Stimulated activated CD4-positive, alpha-beta T cell treated with anti-CD3 and anti-CD28 coated beads, Interleukin-1b, Interleukin-23, amount 100 ng/mL, for 1 hour (primary cell): ENCODE data around the gene MED16.
A peak's percentile ranks its signal among the peaks of the same experiment; 100 is the strongest.
"Not testable (repeated sequence)": the region's sequence is repeated elsewhere in the genome, so short reads cannot be mapped to it uniquely, and the experiment has no call there.

Experiments
- DNase-seq, 2 donors: peaks; one replicate each; pipeline ENCODE4 v3.0.0-alpha.2; 2020; ENCODE audit warnings: low read depth in 2 of 2

The MED16 gene

DNA sequence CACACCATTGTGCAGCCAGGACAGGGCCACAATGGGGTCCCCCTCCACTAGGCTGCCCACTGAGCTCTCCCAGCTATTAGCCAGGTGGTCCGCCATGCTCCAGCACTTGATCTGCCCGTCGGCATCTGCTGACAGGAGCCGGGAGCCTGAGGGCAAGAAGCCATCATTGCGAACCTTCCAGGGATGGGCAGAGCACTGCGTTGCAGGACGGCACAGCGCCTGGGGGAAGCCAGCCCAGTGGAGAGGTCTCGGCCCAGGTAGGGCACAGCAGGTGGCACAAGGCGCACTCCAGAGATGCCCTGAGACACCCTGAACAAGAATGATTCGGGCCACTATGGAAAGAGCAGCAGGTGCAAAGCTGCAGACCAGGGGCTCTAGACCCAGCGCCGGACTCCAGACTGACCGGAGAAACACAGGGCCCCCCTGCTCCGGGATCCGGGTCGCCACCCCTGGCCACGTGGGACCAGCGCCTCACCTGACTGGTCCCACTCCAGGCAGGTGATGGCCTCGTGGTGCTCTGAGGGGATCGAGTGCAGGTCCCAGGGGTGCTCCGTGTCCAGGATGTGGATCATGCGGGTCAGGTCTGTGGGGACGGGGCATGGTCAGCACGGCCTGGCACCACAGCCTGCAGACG is 3.2 kb downstream of the MED16 start:
- no peak for DNase-seq

DNA sequence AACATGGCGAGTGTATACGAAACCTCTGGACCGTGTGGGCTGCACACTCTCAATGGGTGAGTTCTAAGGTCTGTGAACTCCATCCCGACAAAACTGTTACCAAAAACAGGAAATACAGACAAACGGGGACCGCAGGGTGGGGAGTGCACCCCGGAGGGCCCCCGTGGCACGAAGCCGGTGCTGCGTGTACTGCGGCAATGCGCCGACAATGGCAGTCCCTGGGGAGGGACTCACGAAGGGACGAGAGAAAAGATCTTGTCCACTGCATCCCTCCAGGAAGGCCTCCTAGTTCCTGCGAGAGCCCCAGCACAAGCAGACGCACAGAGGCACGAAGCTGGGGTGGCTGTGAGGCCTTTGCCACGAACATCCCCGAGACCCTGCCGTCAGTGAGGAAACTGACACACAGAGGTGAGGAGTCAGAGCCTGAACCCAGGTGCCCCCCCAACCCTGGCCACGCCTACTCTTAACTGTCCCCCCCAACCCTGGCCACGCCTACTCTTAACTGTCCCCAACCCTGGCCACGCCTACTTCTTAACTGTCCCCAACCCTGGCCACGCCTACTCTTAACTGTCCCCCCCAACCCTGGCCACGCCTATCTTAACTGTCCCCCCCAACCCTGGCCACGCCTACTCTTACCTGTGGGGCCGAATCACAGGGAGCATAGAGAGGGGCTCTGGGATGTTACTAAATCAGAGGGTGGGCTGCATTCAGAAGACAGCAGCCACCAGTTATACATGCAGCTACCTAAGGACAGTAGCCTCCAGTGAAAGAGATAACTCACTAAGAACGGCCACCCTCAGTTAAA is 4.2 kb downstream of the MED16 start:
- DNase-seq, result no peak

DNA sequence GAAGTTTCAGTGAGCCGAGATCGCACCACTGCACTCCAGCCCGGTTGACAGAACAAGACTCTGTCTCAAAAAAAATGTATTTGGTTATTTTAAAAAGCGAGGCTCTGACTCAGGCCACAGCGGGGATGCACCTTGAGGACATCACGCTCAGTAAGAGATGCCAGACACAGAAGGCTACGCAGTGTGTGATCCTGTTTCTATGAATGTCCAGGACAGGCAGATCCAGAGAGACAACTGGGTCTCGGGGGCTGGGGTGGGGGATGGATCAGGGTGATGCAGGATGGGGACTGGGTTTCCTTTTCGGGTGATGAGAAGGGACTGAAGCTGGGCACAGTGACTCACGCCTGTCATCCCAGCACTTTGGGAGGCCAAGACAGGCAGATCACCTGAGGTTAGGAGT is 5.4 kb downstream of the MED16 start:
- no peak for DNase-seq

DNA sequence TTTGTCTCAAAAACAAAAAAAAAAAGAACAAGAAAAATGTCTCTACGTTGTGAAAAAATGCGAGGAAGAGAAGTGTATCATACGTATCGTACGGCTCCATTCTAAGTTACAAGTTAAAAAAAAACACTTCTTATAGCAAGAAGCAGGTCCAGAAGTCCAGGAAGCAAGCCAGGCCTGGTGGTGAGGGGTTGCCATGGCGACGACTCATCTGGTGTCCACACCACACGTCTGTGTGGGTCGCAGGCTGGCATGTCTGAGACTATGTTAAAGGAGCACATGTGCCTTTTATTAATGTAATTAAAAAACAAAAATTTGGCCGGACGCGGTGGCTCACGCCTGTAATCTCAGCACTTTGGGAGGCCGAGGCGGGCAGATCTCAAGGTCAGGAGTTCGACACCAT is 5.9 kb downstream of the MED16 start:
- DNase-seq, result no peak

DNA sequence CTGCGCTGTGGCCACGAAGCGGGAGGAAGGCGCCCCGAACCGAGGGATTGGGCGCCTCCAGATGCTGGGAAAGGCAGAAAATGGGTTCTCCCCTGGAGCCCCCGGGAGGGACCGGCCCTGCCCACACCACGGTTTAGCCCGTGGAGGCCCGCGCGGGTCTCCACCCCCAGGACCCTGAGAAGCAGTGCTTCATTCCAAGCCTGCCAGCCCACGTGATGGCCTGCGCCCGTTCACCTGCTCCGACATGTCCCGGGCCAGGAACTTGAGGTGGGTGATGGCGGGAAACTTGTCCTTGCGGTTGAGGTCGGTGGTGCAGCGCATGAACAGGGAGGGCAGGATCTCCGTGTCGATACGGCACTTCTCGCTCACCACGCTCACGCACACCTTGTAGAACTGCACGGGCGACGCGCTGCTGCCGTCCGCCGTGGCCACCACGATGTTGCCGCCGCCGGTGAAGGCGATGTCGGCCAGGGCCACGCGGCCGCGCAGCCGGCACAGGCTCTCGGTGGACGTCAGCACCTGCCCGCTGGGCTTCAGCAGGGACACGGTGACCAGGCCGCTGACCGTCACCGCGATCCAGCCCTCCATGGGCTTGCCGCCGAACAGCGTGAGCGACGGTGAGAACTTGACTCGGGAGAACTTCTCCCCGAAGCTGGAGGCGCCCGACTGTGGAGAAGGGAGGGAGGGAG is 7.3 kb downstream of the MED16 start:
- DNase-seq, result no peak

DNA sequence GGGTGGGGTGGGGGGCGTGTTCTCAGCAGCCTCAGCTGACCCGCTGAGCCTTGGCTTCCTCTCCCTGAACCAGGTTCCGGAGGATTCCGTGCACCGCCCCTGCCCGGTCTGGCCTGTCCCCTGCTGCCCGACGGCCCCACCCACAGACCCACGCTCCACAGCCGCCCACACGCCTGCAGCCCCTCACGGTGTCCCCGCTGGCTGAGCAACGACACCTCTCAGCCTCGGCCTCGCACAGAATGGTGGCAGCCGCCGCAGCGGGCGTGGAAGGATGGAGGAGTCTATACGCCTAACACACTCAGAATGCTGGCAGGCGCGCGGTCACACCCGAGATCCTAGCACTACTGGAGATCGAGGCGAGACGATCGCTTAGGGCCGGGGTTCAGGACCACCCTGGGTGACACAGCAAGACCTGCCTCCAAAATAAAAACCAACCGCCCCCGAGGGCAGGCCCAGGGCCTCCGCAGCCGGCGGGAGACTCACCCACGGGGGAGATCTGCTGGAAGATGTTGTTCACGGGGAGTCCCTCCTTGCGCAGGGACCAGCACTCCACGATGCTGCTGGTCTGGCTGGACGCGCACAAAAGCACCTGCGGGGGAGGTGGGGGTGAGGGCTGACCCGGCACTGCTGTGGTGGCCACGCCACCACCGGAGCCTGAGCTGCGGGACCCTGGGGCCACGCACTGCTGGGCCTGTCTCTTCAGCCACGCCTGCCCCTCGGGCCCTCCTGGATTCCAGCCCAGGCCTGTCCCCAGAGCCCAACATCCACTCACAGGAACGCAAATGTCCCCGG is 8.4 kb downstream of the MED16 start:
- DNase-seq, result no peak

DNA sequence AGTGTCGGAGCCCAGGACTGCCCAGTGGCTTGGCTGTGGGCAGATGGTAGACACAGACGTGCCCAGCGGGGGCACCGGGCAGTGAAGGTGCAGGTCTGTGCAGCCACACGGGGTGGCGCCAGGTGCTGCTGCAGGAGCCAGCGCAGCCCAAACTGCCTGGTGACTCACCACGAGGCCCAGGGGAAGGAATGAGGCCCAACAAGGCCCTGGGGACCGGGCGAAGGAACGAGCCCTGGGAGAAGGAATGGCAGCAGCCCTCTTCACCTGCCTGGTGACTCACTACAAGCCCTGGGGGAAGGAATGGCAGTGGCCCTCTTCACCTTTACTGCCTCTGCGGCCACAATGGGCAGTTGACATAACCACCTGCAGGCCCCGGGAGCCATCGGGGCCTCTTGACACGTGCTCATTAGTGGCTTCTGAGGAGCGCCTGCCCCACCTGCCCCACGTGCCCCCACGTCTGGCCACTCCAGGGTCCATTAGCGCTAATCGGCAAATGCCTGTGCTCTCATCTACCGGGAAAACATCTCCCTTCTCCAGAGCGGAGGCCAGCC is 9.3 kb downstream of the MED16 start:
- DNase-seq, result no peak

DNA sequence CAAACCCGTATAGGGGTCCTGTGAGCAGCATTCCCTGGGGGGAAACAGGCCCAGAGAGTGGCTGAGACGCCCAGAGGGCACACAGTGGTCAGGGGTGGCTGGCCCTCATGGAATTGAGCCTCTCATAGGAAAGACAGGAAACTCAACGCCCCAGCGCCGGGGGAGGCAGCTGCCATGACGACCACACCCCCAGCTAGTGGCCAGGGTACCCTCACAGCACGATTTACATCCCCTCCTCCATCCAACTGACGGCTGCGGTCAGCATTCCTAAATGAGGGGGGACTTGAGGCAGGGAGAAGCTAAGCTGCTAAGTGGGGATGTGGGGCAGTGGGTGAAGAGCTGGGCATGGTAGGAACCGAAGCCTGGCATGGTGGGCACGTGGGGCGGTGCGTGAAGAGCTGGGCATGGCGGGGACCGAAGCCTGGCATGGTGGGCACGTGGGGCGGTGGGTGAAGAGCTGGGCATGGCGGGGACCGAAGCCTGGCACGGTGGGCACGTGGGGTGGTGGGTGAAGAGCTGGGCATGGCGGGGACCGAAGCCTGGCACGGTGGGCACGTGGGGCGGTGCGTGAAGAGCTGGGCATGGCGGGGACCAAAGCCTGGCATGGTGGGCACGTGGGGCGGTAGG is 10.0 kb downstream of the MED16 start:
- no peak for DNase-seq

DNA sequence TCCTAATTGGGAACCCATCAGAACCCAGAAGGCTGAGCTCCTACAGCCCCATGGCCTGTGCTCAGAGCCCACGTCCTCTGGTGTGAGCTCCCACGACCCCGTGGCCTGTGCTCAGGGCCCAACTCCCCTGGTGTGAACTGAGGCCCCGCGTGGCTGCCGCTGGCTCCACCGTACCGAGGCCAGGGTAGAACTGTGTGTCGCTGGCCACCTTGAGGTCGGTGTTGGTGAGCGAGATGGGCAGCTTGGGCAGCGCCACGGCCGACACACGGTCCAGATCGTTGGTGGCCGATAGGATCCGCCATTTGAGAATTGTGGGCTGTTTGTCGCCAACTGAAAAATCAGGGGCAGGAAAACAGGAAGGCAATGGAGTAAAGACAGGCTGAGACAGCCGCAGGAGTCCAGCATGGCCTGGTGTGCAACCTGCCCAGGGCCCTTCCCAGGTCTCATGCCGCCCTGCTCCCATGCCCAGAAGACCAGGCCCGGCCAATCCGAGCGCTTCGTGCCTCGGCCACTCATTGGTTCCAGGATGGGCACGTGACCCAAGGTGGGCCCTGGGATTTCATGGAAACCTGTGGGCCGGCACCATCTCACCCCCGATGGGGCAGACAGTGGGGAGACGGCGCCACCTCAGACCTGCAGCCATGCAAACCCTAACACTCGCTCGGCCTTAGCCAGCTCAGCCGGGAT is 11.5 kb downstream of the MED16 start:
- DNase-seq, result no peak

DNA sequence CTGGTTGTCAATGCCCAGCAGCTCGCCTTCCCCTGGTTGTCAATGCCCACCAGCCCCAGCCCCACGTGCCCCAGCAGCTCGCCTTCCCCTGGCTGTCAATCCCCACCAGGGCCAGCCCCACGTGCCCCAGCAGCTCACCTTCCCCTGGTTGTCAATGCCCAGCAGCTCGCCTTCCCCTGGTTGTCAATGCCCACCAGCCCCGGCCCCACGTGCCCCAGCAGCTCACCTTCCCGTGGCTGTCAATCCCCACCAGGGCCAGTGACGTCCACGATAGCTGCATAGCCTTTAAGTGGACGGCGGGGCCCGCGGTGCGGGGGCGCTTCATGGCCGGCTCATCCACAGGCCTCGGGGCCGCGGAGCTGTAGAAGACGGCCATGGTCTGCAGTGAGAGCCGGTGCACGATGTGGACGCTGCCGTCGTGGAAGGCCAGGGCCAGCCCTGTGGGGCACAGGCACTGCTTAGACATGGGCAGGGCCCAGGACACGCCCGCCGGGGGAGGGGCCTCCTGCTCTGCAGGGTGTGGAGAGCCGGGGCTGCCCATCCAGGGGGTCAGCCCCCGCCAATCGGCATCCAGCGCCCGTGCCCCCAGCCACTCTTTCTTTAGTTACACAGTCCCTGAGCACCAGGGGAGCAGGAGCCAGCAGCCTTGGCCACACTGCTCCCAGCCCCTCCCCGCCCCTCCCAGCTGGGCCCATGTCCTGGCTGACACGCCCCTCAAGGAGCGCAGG is 13.1 kb downstream of the MED16 start:
- DNase-seq, result no peak

DNA sequence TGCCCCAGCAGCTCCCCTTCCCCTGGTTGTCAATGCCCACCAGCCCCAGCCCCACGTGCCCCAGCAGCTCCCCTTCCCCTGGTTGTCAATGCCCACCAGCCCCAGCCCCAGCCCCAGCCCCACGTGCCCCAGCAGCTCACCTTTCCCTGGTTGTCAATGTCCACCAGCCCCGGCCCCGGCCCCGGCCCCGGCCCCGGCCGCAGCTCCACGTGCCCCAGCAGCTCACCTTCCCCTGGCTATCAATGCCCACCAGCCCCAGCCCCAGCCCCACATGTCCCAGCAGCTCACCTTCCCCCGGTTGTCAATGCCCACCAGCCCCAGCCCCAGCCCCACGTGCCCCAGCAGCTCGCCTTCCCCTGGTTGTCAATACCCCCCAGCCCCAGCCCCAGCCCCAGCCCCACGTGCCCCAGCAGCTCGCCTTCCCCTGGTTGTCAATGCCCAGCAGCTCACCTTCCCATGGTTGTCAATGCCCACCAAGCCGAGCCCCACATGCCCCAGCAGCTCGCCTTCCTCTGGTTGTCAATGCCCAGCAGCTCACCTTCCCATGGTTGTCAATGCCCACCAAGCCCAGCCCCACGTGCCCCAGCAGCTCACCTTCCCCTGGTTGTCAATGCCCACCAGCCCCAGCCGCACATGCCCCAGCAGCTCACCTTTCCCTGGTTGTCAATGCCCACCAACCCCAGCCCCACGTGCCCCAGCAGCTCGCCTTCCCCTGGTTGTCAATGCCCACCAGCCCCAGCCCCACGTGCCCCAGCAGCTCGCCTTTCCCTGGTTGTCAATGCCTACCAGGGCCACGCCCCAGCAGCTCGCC is 14.0 kb downstream of the MED16 start:
- DNase-seq, result not testable (repeated sequence)

DNA sequence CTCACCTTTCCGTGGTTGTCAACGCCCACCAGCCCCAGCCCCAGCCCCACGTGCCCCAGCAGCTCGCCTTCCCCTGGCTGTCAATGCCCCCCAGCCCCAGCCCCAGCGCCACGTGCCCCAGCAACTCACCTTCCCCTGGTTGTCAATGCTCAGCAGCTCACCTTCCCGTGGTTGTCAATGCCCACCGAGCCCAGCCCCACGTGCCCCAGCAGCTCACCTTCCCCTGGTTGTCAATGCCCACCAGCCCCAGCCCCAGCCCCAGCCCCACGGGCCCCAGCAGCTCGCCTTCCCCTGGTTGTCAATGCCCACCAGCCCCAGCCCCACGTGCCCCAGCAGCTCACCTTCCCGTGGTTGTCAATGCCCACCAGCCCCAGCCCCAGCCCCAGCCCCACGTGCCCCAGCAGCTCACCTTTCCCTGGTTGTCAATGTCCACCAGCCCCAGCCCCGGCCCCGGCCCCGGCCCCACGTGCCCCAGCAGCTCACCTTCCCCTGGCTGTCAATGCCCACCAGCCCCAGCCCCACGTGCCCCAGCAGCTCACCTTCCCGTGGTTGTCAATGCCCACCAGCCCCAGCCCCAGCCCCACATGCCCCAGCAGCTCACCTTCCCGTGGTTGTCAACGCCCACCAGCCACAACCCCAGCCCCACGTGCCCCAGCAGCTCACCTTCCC is 14.9 kb downstream of the MED16 start:
- DNase-seq, result not testable (repeated sequence)

DNA sequence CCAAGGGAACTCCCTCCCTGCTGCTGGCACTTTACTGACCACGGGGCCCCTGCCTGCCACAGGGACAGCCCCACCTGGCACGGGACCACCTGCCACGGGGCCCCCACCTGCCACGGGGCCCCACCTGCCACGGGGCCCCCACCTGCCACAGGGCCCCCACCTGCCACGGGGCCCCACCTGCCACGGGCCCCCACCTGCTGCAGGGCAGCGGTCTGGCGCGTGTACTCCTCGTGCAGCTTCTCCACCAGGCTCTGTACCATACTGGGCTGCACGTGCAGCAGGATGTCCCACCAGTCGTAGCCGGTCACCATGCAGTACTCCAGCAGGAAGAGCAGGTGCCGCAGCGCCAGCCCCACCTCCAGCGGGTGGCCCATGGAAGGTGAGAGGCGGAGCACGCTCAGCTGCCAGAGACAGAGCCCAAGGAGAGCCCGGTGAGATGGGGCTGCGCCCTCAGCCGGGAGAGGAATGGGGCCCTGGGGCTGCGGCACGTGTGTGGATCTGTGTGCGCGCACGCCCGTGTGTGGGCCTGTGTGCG is 16.1 kb downstream of the MED16 start:
- no peak for DNase-seq

DNA sequence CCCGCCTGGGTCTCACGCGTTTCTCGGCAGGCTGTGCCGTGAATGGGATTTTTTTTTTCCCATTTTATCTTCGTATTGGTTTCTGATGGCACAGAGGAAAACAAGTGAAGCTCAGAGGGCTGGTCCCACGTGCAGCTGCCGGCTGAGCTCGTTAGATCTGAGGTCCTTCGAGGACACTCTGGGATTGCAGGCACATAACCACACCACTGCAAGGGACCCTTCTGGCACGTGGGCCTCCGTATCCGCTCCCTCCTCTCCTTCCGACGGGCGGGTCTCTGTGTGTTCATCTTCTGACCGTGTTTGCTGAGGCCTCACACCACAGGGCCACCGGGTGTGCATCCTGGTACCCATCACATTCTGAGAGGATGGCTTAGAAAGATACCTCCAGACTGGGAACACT is 16.9 kb downstream of the MED16 start:
- DNase-seq, result no peak

DNA sequence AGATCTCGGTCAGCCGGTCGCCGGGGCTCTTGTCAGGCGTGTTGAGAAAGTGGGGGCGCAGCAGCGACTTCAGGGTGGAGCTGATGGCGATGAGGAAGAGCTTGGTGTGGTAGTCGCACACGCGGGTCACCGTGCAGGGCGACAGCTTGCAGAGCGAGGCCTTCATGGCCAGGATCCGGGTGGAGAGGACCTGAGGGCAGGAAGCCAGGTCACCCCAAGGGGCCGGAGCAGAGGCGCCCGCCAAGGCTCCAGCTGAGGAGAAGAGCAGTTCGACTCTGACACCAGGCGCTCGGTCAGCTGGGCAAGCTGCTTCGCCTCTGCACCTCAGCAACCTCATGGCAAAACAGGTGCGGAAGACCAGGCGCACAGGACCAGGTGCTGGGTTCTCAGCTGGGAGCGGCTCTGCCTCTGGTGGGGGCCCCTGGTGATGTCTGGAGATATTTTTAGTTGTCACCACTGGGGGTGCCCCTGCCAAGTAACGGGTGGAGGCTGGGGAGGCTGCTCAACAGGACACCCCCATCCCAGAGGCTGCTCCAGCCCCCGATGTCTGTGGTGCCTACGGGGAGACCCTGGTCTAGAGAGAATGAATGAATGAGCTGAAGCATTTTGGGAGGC is 17.6 kb downstream of the MED16 start:
- no peak for DNase-seq

DNA sequence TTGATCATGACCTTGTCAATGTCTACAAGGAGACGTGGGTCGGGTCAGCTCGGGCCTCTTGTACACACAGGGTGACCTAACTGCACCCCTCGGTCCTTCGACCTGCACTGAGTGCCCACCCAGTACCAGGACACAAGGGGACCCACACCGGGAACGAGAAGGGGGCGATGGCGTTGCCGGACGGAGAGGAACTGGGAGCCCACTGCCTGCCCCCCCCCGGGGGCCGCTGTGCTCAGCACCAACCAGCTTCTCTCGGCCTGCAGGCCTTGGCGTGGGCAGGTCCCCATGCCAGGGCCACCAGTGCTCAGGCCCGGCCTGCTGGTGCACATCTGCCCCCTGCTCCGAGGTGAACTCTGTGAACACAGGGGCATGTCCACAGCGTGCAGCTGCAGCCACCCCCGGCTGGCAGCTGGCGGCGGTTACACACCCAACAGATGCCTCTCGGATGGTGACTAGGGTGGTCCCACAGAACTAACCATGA is 19.4 kb downstream of the MED16 start:
- no peak for DNase-seq

DNA sequence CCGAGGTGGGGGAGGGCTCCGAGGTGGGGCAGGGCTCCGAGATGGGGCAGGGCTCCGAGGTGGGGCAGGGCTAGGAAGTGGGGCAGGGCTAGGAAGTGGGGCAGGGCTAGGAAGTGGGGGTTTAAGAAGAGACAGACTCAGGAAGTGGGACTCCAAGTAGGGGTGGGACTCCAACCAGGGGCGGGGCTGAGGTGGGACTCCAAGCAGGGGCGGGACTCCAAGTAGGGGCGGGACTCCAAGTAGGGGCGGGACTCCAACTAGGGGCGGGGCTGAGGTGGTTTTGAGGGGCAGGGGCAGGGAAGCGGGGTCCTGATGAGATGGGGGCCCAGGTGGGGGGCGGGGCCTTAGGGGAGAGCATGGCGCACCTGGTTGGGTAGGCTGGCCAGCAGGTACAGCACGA is 19.9 kb downstream of the MED16 start:
- DNase-seq, result peak in 1 of 2 donors; percentile 63
